Thyroid gland (tissue), 4 donors: Measurements from ENCODE around the gene TGM3.

ENCODE experiments used
- POLR2A ChIP-seq, 2 donors: fragments of 450-650 bp; IDR thresholded peaks; one replicate each; pipeline ENCODE4 v1.6.1; 2017; ENCODE audit warnings: antibody characterized with exemption in 2 of 2, mild to moderate bottlenecking in 2 of 2, moderate library complexity in 1 of 2
- TF ChIP-seq, protein P1 (sequence below), 6 experiments: fragments of 200-600 bp in 3 of 6; fragments of 450-650 bp in 3 of 6; sonication (generic) in 3 of 6; IDR thresholded peaks; one replicate each; pipeline ENCODE4 v1.5.1; 2016 to 2019; ENCODE audit warnings: antibody characterized with exemption in 6 of 6, mild to moderate bottlenecking in 2 of 6, inconsistent platforms in 1 of 6, moderate library complexity in 1 of 6

DNA sequence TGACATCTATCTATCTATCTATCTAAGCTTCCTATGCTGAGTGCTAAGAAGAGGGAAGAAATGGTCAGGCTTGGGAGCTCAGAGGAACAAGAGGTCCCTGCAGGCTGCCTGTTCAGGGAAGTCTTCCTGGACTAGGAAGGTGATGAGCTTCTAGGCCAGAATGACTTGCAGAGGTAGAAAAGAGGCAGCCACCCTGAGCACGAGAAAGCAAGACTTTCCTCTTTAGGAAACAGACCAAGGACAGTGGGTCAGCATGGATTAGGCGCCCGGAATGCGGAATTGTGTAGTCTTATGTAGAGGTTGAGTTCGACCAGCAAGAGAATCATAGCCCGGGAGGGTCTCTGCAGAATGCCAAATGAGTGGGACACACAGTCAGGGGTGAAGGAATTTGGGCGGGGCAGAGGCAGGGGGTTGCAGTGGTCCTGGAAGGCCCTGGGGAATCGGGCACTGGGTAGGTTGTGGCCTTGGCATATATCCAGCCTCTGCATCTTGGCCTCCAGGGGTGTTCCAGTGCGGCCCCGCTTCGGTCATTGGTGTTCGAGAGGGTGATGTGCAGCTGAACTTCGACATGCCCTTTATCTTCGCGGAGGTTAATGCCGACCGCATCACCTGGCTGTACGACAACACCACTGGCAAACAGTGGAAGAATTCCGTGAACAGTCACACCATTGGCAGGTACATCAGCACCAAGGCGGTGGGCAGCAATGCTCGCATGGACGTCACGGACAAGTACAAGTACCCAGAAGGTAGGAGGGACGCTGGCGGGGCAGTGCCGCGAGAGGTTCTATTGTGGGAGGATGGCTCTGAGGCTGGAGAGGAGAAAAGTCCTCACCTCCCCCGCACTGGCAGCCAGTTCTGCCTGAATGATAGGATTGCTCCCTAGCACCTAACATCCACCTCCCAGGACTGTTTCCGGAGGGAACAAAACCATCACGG, 32.1 kb downstream of the TGM3 start:
- TF ChIP-seq, protein P1, sequence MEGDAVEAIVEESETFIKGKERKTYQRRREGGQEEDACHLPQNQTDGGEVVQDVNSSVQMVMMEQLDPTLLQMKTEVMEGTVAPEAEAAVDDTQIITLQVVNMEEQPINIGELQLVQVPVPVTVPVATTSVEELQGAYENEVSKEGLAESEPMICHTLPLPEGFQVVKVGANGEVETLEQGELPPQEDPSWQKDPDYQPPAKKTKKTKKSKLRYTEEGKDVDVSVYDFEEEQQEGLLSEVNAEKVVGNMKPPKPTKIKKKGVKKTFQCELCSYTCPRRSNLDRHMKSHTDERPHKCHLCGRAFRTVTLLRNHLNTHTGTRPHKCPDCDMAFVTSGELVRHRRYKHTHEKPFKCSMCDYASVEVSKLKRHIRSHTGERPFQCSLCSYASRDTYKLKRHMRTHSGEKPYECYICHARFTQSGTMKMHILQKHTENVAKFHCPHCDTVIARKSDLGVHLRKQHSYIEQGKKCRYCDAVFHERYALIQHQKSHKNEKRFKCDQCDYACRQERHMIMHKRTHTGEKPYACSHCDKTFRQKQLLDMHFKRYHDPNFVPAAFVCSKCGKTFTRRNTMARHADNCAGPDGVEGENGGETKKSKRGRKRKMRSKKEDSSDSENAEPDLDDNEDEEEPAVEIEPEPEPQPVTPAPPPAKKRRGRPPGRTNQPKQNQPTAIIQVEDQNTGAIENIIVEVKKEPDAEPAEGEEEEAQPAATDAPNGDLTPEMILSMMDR (IDR thresholded peaks at IDR 0.05) = no peak
- TF ChIP-seq POLR2A (IDR thresholded peaks at IDR 0.05) = no peak
